NCI-H524 (cell line): ENCODE data around the gene BBX.

Source experiments
- DNase-seq, 2 experiments: peaks; one replicate each; lab custom pipeline; 2025; lab: John Stamatoyannopoulos, UW

BBX gene

DNA sequence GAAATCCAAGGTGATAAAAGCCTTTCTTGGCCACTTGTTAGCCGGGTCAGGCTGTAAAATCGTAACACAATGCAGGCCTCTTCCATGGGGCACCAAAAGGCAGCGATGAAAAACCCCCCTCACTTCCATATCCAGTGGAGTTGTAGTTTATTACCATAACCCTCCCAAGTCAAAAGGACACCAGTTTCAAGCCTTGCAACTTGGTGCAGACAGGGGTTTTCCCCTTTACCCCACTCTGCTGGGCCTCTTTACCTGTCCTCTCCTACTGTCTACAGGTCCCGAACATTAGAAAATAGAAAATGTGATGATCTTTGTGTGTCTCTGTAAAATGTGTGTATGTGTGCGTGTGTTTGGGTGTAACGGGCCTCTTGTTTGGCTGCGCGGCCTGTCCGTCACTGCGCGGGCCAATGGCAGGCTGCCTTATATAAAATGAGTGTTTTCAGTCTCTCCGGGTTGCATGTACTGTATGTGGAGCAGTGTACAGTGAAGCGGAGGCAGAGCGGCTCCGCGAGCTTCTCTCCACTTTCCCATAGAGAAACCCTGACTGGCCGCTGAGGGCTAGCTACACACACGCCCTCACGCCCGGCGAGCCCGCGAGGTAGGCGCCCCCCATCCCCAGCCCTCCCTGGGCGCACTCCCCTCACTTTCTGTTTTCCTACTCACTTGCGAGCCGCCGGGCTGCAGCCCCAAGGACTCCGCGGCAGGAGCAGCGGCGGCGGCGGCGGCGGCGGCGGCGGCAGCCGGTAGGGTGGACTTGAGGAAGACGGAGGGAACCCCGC, at the start of gene BBX:
TSS of gene BBX (plus strand) at position 453 of the 779 bp plus-strand sequence. CDS start 187,499 bp downstream, outside the sequence.
- DNase-seq, result peak; percentile 93 to 96

DNA sequence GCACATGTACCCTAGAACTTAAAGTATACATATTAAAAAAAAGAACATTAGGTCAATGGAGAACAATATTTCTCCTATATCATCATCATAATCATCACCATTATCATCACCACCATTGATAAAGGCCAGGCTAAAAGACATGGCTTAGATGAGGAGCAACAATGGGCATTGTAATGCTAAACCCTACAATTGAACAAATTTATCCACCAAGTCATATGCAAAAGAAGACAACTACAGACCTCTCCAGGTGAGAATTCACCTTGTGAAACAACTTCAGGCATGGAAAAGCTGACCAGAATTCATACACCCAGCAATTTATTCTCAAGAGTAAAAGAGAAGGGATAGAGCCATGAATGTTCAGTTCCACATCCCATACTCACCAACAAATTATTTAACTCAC, 46.3 kb upstream of the BBX start:
- DNase-seq, result no peak

- no peak for DNase-seq
Measured at GRCh38 chr3:107487490-107487889, 35.3 kb upstream of the BBX start.

DNA sequence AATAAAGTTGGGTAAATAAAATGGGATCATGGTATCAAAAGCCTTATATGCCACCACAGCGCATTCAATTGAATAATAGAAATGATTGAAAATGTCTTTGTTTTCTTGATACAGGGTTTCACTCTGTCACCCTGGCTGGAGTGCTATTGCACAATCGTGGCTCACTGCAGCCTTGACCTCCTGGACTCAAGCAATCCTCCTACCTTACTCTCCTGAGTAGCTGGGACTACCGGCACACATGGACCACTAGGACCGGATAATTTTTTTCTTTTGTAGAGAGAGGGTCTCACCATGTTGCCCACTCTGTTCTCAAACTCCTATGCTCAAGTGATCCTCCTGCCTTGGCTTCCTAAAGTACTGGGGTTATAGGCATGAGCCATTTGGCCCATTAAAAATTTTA, 33.8 kb upstream of the BBX start:
- no peak for DNase-seq

DNA sequence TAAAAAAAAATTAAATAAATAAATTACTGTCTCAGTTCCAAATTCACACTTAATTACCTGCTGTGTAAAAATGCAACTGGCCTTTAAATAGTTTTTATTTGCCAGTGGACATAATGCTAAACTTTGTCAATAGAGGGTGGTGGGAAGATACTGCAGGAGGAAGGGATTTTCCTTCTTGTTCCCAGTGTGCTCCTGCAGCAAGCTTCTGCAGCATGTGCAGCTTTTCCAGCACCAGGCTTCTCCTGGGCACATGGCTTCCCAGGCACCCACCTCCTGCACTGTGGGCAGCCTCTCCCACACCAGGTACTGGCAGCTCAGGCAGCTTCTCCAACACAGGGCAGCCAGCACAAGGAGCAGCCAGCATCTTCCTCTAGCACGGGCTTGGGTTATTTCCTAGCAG, 29.6 kb upstream of the BBX start:
- DNase-seq, result no peak

- DNase-seq, result no peak
Measured at GRCh38 chr3:107496855-107497254, 25.9 kb upstream of the BBX start.

DNA sequence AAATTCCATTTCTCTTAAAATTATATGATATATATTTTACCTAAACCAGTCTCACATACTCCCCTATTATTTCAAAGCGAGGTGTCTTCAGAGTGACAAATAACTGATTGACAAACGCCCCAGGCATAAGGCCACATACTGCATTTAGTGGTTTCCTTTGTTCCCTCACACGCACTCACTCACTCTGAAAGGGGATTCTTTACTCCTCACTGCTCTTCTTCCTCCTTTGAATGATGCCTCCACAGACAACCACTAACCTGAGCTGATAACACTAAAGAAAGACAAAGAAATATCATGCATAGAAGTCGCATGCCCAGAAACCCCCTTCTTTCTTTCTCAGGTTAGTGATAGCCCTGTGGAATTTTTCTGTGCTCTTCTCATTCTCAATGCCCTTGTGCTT, 24.1 kb upstream of the BBX start:
- DNase-seq, result no peak

DNA sequence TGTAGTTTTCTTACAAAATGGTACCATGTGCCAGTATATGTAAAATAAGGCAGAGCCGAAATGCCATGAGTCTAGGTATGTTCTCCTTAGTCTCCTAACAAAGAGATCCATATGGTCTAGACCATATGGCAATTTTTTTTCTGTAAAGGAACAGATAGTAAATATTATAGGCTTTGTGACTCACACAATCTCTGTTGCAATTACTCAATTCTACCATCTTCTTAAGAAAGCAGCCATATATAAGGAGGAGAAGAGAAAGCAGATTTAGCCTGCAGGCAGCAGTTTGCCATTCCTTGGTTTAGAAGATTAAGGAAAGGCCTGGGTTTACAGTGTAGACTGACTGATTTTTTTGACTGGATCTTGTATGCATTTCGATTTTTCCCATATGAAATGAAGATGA, 16.3 kb upstream of the BBX start:
- DNase-seq, result peak in 1 of 2 experiments; percentile 42

DNA sequence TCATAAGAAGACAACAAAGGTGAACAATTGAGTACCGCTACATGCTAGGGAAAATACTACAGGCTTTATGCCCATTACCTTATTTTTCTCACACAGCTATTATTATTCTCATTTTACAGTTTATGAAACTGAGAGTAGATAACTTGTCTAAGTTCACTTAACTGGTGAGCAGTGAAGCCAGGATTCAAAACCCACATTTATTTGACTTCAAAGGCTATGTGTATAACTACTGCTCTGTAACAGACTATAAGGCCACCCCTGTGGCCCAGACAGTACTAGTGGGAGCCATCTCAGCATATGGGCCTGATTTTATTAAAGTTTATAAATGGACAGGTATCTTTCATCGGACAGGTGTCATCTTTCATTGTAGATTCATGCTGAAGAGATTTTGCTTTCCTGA, 14.4 kb upstream of the BBX start:
- no peak for DNase-seq

DNA sequence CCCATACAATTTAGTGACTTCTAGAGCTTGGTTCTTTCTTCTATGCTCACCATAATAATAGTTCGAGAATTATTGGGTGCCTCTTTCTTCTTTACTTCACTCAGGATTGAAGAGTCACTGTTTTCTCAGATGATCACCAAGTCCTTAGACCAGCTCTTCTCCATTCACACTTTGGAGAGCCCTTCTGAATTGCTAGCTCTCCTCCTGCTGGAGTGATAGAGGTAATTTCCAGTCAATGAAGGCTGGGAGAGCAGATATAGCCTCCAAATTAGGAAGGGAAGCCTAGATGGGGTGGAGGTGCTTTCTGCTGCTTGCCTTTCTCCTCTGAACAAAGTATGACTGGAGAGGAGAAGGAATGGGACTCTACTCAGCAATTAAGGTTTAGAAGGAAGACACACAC, 10.7 kb upstream of the BBX start:
- no peak for DNase-seq

- DNase-seq, result no peak
Measured at GRCh38 chr3:107514453-107514852, 8.3 kb upstream of the BBX start.

GRCh38 chr3:107516475-107516874, 6.3 kb upstream of the BBX start:
- DNase-seq, result no peak

DNA sequence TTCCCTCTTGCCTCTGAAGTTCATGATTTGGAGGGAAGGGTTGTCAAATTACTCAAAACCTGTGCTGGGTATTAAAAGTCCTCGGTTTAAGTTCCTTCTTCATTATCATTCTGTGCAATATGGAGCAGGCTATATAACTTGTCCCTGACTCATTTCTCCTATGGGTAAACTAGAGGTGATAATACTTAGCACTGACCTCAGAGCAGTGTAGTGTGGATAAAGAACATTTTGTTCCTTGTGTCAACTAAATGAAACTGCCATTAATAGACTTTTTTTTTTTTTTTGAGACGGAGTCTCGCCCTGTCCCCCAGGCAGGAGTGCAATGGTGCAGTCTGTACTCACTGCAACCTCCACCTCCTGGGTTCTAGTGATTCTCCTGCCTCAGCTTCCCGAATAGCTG, 2.2 kb upstream of the BBX start:
- DNase-seq, result no peak

- no peak for DNase-seq
Measured at GRCh38 chr3:107521469-107522059, 1.2 kb upstream of the BBX start.

GRCh38 chr3:107523289-107523538, 452 bp downstream of the BBX start:
- DNase-seq, result peak in 1 of 2 experiments; percentile 69

- peak; percentile 81 for DNase-seq
Measured at GRCh38 chr3:107523539-107524325, 970 bp downstream of the BBX start.

DNA sequence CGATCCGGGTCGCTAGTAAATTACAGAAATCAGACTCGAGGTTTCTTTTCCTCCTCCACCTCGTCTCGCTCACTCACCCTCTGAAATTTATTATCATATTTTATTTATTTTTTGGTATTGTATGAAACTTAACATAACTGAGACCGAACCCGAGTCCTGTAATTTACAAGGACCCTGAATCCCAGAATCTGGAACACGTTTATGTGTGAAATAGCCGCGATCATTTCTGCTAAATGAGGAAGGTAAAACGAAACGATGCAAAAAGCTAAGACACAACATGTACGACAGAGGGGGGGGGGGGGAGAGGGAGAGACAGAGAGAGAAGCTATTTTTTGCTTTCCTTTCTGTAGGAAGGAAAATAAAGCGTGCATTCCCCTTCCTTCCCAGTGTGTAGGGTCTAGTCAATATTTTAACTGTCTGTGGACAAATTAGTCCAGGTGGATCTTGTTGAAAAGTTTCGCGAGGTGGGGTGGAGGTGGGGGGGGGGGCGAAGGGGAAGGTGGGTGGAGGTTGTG, 1.6 kb downstream of the BBX start:
- peak; percentile 53 to 55 for DNase-seq

DNA sequence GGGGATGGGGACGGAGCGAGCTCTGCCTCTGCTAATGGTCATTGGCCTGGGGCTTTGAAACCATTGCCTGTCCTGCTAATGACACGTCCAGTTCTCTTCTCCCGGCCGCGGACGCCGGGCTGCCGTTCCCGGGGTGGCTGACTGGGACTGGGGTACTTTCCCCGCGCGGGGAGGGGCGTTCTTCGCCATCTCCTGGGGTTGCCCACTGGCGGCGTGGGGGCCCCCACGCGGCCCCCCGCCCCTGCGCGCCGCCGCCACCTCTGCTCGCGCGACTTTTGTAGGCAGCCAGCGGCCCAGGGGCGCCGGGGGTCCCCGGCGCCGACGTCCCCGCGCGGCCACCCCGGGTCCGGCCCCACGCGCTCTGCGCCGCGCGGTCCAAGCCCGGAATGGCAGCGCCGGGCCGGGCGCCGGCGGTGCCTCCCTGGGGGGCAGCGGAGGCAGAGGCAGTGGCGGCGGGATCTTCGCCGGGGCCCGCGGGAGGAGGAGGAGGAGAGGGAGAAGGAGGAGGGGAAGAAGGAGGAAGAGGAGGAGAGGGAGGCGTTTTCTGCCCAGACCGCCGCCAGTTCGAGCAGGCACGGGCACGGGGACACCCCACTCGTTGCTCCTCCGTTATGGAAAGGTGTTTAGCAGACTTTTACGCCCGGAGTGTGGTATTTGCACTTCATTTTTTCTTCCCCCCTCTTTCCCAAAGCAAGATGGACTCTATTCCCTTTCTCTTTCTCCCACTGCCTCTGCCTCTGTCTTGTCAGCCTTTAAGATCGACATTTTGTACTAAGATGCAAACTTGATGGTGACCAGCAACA, 2.3 kb downstream of the BBX start:
- peak; percentile 46 for DNase-seq

DNA sequence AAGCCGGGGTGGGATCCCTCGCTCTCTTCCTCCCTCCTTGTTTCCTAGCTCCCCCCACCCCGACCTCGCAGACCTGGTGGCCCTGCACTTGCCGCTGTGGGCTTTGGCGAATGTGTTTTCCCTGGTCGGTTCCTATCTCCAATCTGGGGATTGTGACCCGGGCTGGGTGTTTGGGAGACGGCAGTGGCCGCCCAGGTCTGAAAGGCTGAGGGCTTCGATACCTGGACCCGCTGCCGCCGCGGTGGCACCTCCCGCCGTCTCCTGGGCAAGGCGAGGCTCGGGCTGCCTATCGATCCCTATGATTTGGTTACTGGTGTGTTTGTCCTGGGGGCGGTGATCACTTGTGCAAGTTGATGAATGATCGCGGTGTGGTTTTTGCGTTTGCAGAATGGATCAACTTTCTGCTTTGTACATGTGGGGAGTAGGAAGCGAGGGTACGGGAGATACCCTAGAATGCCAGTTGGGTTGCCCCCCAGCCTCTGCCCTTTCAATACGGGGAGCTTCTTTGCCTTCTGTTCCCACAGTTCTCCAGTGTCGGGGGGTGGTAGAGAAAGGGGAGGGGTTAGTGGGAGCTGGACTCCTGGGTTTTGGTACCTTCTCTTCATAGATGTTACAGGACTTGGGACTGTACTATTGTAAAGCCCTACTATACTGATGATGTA, 3.0 kb downstream of the BBX start:
- DNase-seq, result peak in 1 of 2 experiments; percentile 47

GRCh38 chr3:107531917-107532469, 9.2 kb downstream of the BBX start:
- DNase-seq, result no peak

- no peak for DNase-seq
Measured at GRCh38 chr3:107540857-107541256, 18.1 kb downstream of the BBX start.
